Fibroblast of villous mesenchyme (primary cell): ENCODE results near the gene TEX12. TPM values are rescaled to one million over a fixed set of nuclear protein-coding genes. Genes with fewer than 3 reads are reported as not detected.

ENCODE experiments used
- DNase-seq: peaks from one replicate; pipeline ENCODE4 v3.0.0-alpha.2; 2010; ENCODE audit warnings: low read depth
- H3K4me3 ChIP-seq: 2 replicates; pipeline ENCODE4 v1.5.1; 2011; ENCODE audit warnings: low read depth, mild to moderate bottlenecking, low read length
- CTCF ChIP-seq: IDR thresholded peaks from 2 replicates; pipeline ENCODE4 v1.5.1; 2012; ENCODE audit warnings: low read depth, mild to moderate bottlenecking, low read length; ENCODE audit not compliant: insufficient read depth
- total RNA-seq: library from RNA; depleted of rRNA; stranded (reverse); fragments of >200 nt; gene quantifications from 2 replicates; pipeline ENCODE4 v1.2.3, GENCODE V29; 2012

Gene TEX12
- total RNA-seq, 1 donor: not detected

DNA sequence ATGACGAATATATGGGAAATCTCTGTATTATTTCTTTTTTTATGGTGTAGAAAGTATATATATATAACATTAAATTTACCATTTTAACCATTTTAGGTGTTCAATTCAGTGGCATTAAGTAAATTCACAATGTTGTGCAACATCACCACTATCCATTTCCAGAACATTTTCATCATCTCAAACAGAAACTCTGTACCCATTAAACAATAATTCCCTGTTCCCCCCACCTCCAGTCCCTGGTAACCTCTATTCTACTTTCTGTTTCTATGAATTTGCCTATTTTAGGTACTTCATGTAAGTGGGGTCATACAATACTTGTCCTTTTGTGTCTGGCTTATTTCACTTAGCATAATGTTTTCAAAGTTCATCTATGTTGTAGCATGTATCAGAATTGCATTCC, 43.7 kb downstream of the TEX12 start:
- TF ChIP-seq CTCF: no peak
- H3K4me3 ChIP-seq: no peak overlapping the region
- DNase-seq: no peak

DNA sequence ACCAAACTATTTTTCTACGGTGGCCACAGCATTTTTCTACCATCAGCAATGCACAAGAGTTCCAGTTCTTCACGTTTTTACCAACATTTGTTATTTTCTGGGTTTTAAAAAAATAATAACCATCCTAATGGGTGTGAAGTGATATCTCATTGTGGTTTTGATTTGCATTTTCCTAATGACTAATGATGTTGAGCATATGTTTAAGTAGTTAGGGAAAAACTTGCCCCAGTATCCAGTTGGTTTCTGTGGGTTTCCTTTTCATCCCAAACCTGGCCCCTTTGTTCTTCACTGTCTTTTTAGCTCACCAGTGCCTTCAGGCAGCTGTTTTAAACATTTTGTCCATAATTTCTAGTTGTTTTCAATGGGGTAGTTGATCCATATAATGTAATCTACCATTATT, 44.4 kb downstream of the TEX12 start:
- DNase-seq: no peak
- TF ChIP-seq CTCF: no peak

GRCh38 chr11:112212290-112212689, 45.1 kb downstream of the TEX12 start:
- no peak overlapping the region for H3K4me3 ChIP-seq
- no peak for TF ChIP-seq CTCF
- DNase-seq: no peak

More for the DNA sequence above, 44.4 kb downstream of the TEX12 start:
- H3K4me3 ChIP-seq: no peak overlapping the region

DNA sequence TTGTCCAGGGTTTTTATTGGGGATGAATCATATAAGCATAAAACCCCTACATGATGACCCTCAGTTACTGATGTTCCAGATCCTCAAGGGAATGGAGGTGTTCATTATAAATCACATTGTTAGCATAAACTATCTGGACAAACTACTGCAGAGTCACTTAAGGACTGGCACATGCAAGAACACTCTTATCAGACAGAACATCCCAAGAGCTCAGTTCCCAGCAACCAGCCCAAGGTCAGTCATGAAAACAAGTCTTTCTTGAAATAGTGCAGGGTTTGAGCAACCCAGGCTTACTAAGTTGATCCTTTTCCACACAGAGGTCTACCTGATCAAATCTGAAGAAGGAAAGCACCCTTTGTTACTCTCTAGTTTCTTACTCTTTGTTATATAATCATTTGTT, 45.5 kb downstream of the TEX12 start:
- H3K4me3 ChIP-seq: no peak overlapping the region
- no peak for TF ChIP-seq CTCF
- peak; percentile 88 for DNase-seq

DNA sequence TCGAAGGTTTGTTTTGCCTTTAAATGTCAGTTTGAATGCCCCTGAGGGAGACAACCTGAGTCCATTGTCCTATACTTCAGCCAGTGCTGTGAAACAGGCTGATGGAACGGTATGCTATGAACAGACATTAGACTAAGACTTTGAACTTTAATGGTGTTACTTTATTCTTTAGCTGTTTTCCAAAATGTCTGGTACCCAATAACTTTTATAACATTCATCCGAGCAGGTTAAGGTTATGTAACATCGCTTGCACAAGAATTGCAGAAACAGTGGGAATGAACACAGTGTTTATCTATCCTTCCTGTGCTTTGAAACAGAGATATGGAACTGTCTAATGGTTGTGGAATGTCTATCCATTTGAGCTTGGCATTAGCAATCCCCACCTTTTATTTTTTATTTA, 46.6 kb downstream of the TEX12 start:
- peak; percentile 80 for DNase-seq
- no peak overlapping the region for H3K4me3 ChIP-seq
- no peak for TF ChIP-seq CTCF

DNA sequence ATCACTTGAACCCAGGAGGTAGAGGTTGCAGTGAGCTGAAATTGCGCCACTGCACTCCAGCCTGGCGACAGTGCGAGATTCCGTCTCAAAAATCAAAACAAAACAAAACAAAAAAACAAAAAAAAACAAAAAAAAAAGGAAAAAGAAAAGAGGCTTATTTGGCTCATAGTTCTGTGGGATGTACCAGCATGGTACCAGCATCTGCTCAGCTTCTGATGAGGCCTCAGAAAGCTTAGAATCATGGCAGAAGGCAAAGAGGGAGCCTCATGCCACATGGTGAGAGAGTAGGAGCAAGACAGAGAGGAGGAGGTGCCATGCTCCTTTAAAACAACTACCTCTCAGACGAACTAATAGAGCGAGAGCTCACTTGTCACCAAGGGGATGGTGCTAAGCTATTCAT, 48.4 kb downstream of the TEX12 start:
- no peak overlapping the region for H3K4me3 ChIP-seq
- no peak for TF ChIP-seq CTCF
- no peak for DNase-seq

DNA sequence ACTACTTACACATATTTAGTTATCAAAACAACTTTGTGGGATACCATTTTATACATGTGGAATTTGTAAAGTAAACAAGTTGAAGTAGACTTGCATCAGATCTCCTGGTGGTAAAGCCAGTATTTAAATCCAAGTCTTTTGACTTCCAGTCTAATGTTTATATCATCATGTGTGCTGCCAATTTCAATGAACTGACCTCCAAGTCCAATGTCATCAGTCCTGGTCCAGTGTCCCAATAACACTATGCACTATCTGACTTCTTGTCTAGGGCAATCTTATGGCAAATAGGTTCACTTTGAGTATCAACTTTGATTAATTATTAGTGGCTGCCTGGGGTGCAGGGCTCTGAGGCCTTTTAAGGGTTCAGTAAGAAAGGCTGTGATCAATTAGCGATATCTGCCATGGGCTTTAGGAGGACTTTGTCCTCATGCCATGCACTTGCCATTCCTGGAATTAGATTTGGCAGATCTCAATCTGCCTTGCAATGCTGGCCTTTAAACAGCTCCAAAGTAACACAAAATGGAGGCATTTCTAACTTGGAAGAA, 49.5 kb downstream of the TEX12 start:
- DNase-seq: peak; percentile 89
- no peak overlapping the region for H3K4me3 ChIP-seq
- TF ChIP-seq CTCF: no peak
